HepG2 (cell line): Measurements from ENCODE around the gene FXN. TPM values are rescaled to one million over a fixed set of nuclear protein-coding genes. Genes with fewer than 3 reads are reported as not detected.

Source experiments
- AHR ChIP-seq: IDR thresholded peaks from 2 replicates; pipeline ENCODE4 v1.6.1; 2018; ENCODE audit warnings: missing genetic modification reagents, missing compliant biosample characterization
- DNMT1 ChIP-seq: sonication (generic); formaldehyde crosslinking; IDR thresholded peaks from 2 replicates; pipeline ENCODE4 v1.5.1; 2020; ENCODE audit warnings: mild to moderate bottlenecking, missing genetic modification reagents
- GATAD2A ChIP-seq: IDR thresholded peaks from 2 replicates; pipeline ENCODE4 v1.6.1; 2016
- HNRNPLL ChIP-seq: fragments of 200-400 bp; formaldehyde crosslinking; IDR thresholded peaks from 2 replicates; pipeline ENCODE4 v1.6.1; 2017; ENCODE audit warnings: mild to moderate bottlenecking, low read depth, low read length; ENCODE audit not compliant: poor library complexity, severe bottlenecking
- KAT2B ChIP-seq: fragments of 150-350 bp; IDR thresholded peaks from 2 replicates; pipeline ENCODE4 v1.6.1; 2014; ENCODE audit warnings: low read depth, low read length, borderline replicate concordance
- KLF16 ChIP-seq, 2 experiments: sonication (generic) in 1 of 2; formaldehyde crosslinking in 1 of 2; IDR thresholded peaks; 2 replicates each; pipeline versions ENCODE4 v1.6.1 to v1.8.0; 2016 to 2023; ENCODE audit warnings: missing genetic modification reagents in 2 of 2, missing compliant biosample characterization in 1 of 2
- POLR2AphosphoS2 ChIP-seq: IDR thresholded peaks from 2 replicates; pipeline ENCODE4 v1.6.1; 2011; ENCODE audit warnings: low read depth, low read length, improper control_type of control experiment
- RARG ChIP-seq: sonication (generic); formaldehyde crosslinking; IDR thresholded peaks from 2 replicates; pipeline ENCODE4 v1.4.0; 2020; ENCODE audit warnings: low read depth, mild to moderate bottlenecking, missing genetic modification reagents
- RERE ChIP-seq: IDR thresholded peaks from 2 replicates; pipeline ENCODE4 v1.6.1; 2016; ENCODE audit warnings: low read depth, missing genetic modification reagents, missing compliant biosample characterization
- RNF219 ChIP-seq: sonication (generic); formaldehyde crosslinking; IDR thresholded peaks from 2 replicates; pipeline ENCODE4 v1.5.0; 2020; ENCODE audit warnings: mild to moderate bottlenecking, missing genetic modification reagents
- SP2 ChIP-seq: sonication (generic); formaldehyde crosslinking; IDR thresholded peaks from 2 replicates; pipeline ENCODE4 v1.5.1; 2020; ENCODE audit warnings: mild to moderate bottlenecking, missing genetic modification reagents
- TARDBP ChIP-seq: sonication (generic); formaldehyde crosslinking; IDR thresholded peaks from 2 replicates; pipeline ENCODE4 v1.8.0; 2022; ENCODE audit warnings: mild to moderate bottlenecking, missing genetic modification reagents
- TOE1 ChIP-seq: sonication (generic); formaldehyde crosslinking; IDR thresholded peaks from 2 replicates; pipeline ENCODE4 v1.4.0; 2020; ENCODE audit warnings: mild to moderate bottlenecking, missing genetic modification reagents
- ZMAT5 ChIP-seq: sonication (generic); formaldehyde crosslinking; IDR thresholded peaks from 2 replicates; pipeline ENCODE4 v1.5.0; 2020; ENCODE audit warnings: mild to moderate bottlenecking, low read depth, missing genetic modification reagents, borderline replicate concordance
- ZNF224 ChIP-seq: sonication (generic); formaldehyde crosslinking; IDR thresholded peaks from 2 replicates; pipeline ENCODE4 v1.5.0; 2020; ENCODE audit warnings: mild to moderate bottlenecking, missing genetic modification reagents
- ZNF33B ChIP-seq: sonication (generic); formaldehyde crosslinking; IDR thresholded peaks from 2 replicates; pipeline ENCODE4 v1.5.1; 2020; ENCODE audit warnings: mild to moderate bottlenecking, missing genetic modification reagents
- ZNF414 ChIP-seq: sonication (generic); formaldehyde crosslinking; IDR thresholded peaks from 2 replicates; pipeline ENCODE4 v1.5.0; 2020; ENCODE audit warnings: missing genetic modification reagents
- ZNF430 ChIP-seq: sonication (generic); formaldehyde crosslinking; IDR thresholded peaks from 2 replicates; pipeline ENCODE4 v1.9.0; 2021; ENCODE audit warnings: mild to moderate bottlenecking, missing genetic modification reagents
- ZNF460 ChIP-seq: sonication (generic); formaldehyde crosslinking; IDR thresholded peaks from 2 replicates; pipeline ENCODE4 v1.5.1; 2020; ENCODE audit warnings: missing genetic modification reagents, mild to moderate bottlenecking, borderline replicate concordance
- ZNF530 ChIP-seq: sonication (generic); formaldehyde crosslinking; IDR thresholded peaks from 2 replicates; pipeline ENCODE4 v1.5.0; 2020; ENCODE audit warnings: low read depth, mild to moderate bottlenecking, missing genetic modification reagents
- ZNF652 ChIP-seq: IDR thresholded peaks from 2 replicates; pipeline ENCODE4 v1.6.1; 2016; ENCODE audit warnings: low read depth, borderline replicate concordance
- ZZZ3 ChIP-seq: sonication (generic); formaldehyde crosslinking; IDR thresholded peaks from 2 replicates; pipeline ENCODE4 v1.4.0; 2020; ENCODE audit warnings: missing genetic modification reagents, mild to moderate bottlenecking, borderline replicate concordance
- polyA plus RNA-seq, 8 experiments: library from polyadenylated mRNA; depleted of rRNA in 3 of 8; stranded (reverse) in 7 of 8; unstranded in 1 of 8; fragments of >200 nt; fragmentation: Illumina TruSeq in 4 of 8; extraction: Trizol in 4 of 8; gene quantifications; 2 replicates each; pipeline versions ENCODE4 v1.2.1 to v1.2.3, GENCODE V29; 2011 to 2016; ENCODE audit warnings: low read depth in 4 of 8, missing spikeins in 1 of 8, mixed read lengths in 1 of 8; ENCODE audit not compliant: insufficient read depth in 1 of 8
- total RNA-seq, 5 experiments: library from RNA; depleted of rRNA; stranded (reverse); fragments of >200 nt; fragmentation: Illumina TruSeq; extraction: Trizol; gene quantifications; 2 replicates each; pipeline ENCODE4 v1.2.3, GENCODE V29; 2016; ENCODE audit warnings: low read depth in 1 of 5

Gene FXN
- total and polyA plus RNA-seq, 2 of the 13 experiments (the other 11 are each of a cell fraction or from before 2014, with no cell fraction given): 24.1 to 26.0 TPM

GRCh38 chr9:69120380-69121154, 85.0 kb downstream of the FXN start (continued):
- TF ChIP-seq RERE: no peak
- peak in 1 of 2 experiments; percentile 77; a peak in 1 of 4 replicates for TF ChIP-seq KLF16 (CRISPR knock-in tag; IDR thresholded peaks at IDR 0.05)
- TF ChIP-seq TOE1 (CRISPR knock-in tag): peak; percentile 33; the same call in 1 of the 2 replicates
- no peak for TF ChIP-seq SP2
- TF ChIP-seq AHR (CRISPR knock-in tag): no peak
- no peak for TF ChIP-seq KAT2B
- TF ChIP-seq HNRNPLL: no peak
- TF ChIP-seq GATAD2A: peak; percentile 79
- TF ChIP-seq ZZZ3 (CRISPR knock-in tag): no peak
- TF ChIP-seq ZNF460 (CRISPR knock-in tag): no peak; the same call in 1 of the 2 replicates
- no peak for TF ChIP-seq POLR2AphosphoS2
- no peak for TF ChIP-seq RARG
- TF ChIP-seq DNMT1 (CRISPR knock-in tag): no peak
- no peak for TF ChIP-seq TARDBP
- TF ChIP-seq ZNF224: 0 out of 2 replicates have a peak, but pooled peaks have one; percentile 7
- TF ChIP-seq ZNF652 (CRISPR knock-in tag): 0 out of 2 replicates have a peak, but pooled peaks have one; percentile 20
- TF ChIP-seq ZNF530 (CRISPR knock-in tag): no peak
- peak; percentile 62; the same call in 1 of the 2 replicates for TF ChIP-seq ZNF430
- TF ChIP-seq ZNF414 (CRISPR knock-in tag): no peak; the same call in 1 of the 2 replicates
- no peak for TF ChIP-seq RNF219 (CRISPR knock-in tag)
- TF ChIP-seq ZNF33B (CRISPR knock-in tag): no peak
- TF ChIP-seq ZMAT5 (CRISPR knock-in tag): no peak
